Prostate gland (tissue), 2 donors: Measurements from ENCODE around the gene CPNE1.

Experiments used
- POLR2A ChIP-seq: fragments of 450-650 bp; IDR thresholded peaks from one replicate; pipeline ENCODE4 v1.6.1; 2016; ENCODE audit warnings: antibody characterized with exemption, mild to moderate bottlenecking
- TF ChIP-seq, protein P1 (sequence below), 4 experiments: fragments of 200-600 bp in 2 of 4; fragments of 450-650 bp in 2 of 4; sonication (generic) in 2 of 4; IDR thresholded peaks; 1 replicate in 3 of 4; 2 replicates in 1 of 4; pipeline ENCODE4 v1.5.1; 2016 to 2019; ENCODE audit warnings: antibody characterized with exemption in 4 of 4, mild to moderate bottlenecking in 2 of 4, moderate library complexity in 2 of 4

DNA sequence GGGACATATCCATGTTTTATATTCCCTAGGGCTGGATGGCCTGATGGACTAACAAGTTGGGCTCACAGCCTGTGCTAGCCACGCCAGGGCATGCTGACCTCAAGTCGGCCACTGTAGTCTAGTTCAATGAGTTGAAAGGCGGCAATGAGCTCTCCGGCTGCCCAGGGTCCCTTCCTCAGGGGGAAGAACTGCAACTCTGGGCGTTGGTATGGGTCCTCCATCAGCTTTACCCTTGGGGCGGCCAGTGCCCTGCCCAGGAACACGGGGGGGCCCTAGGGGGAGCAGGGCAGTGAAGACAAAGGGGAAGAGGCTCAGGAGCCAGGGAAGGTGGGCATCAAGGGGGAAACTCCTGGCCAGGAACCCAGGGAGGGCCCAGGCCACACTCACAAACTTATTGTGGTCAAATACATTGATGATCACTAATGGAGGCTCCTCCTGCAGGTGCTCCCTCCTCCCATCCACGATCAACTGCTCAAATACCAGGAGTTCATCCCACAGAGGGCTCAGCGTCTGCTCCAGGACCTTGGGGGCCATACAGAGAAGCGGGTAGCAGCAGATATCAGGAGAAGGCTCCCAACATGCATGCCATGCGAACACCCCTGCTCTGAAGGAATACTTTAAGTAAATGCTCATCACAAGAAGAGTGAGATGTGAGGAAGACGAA lies 81.8 kb downstream of the CPNE1 start:
- TF ChIP-seq, protein P1, sequence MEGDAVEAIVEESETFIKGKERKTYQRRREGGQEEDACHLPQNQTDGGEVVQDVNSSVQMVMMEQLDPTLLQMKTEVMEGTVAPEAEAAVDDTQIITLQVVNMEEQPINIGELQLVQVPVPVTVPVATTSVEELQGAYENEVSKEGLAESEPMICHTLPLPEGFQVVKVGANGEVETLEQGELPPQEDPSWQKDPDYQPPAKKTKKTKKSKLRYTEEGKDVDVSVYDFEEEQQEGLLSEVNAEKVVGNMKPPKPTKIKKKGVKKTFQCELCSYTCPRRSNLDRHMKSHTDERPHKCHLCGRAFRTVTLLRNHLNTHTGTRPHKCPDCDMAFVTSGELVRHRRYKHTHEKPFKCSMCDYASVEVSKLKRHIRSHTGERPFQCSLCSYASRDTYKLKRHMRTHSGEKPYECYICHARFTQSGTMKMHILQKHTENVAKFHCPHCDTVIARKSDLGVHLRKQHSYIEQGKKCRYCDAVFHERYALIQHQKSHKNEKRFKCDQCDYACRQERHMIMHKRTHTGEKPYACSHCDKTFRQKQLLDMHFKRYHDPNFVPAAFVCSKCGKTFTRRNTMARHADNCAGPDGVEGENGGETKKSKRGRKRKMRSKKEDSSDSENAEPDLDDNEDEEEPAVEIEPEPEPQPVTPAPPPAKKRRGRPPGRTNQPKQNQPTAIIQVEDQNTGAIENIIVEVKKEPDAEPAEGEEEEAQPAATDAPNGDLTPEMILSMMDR (IDR thresholded peaks at IDR 0.05) = no peak
- no peak for TF ChIP-seq POLR2A
